ENCODE data around the gene PHF20.
"Not testable (repeated sequence)": the region's sequence is repeated elsewhere in the genome, so short reads cannot be mapped to it uniquely, and the experiment has no call there.

GRCh38 chr20:35723275-35723639 lies 48.6 kb upstream of the PHF20 start:
- not testable (repeated sequence) for TF ChIP-seq FOS (IDR thresholded peaks at IDR 0.05; ENCODE audit: borderline replicate concordance, insufficient read depth, low read length); CTCF (IDR thresholded peaks at IDR 0.05; ENCODE audit: extremely low read depth in 1 of 2, insufficient read depth in 1 of 2, low read depth in 1 of 2, low read length in 2 of 2); POLR2AphosphoS5 (IDR thresholded peaks at IDR 0.05; ENCODE audit: insufficient read depth, low read depth, low read length); POLR2A (IDR thresholded peaks at IDR 0.05; ENCODE audit: low read depth, low read length); EZH2 (IDR thresholded peaks at IDR 0.05; ENCODE audit: borderline replicate concordance, low read depth, low read length, severe bottlenecking); JUN (IDR thresholded peaks at IDR 0.05; ENCODE audit: borderline replicate concordance, insufficient read depth, insufficient read length, low read depth)
